ENCODE measurements around the gene PCSK5.

The PCSK5 gene

DNA sequence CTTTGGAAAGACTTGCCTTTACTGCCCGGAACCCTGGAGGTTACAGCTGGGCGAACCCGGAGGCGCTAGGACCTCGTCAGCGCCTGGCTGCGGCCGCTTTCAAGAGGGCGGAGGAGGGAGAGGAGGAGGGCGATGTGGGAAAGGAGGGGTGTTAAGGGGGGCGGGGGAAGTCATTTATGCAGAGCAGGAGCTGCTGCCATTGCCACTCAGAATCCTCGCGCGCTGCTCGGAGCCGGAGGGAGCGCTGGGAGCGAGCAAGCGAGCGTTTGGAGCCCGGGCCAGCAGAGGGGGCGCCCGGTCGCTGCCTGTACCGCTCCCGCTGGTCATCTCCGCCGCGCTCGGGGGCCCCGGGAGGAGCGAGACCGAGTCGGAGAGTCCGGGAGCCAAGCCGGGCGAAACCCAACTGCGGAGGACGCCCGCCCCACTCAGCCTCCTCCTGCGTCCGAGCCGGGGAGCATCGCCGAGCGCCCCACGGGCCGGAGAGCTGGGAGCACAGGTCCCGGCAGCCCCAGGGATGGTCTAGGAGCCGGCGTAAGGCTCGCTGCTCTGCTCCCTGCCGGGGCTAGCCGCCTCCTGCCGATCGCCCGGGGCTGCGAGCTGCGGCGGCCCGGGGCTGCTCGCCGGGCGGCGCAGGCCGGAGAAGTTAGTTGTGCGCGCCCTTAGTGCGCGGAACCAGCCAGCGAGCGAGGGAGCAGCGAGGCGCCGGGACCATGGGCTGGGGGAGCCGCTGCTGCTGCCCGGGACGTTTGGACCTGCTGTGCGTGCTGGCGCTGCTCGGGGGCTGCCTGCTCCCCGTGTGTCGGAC is at the start of gene PCSK5:
Gene PCSK5, plus strand, starts transcription at position 202 of the 805 bp plus-strand sequence. Its CDS starts 509 bp downstream, at position 711.
- TF ChIP-seq, protein P1, sequence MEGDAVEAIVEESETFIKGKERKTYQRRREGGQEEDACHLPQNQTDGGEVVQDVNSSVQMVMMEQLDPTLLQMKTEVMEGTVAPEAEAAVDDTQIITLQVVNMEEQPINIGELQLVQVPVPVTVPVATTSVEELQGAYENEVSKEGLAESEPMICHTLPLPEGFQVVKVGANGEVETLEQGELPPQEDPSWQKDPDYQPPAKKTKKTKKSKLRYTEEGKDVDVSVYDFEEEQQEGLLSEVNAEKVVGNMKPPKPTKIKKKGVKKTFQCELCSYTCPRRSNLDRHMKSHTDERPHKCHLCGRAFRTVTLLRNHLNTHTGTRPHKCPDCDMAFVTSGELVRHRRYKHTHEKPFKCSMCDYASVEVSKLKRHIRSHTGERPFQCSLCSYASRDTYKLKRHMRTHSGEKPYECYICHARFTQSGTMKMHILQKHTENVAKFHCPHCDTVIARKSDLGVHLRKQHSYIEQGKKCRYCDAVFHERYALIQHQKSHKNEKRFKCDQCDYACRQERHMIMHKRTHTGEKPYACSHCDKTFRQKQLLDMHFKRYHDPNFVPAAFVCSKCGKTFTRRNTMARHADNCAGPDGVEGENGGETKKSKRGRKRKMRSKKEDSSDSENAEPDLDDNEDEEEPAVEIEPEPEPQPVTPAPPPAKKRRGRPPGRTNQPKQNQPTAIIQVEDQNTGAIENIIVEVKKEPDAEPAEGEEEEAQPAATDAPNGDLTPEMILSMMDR (IDR thresholded peaks at IDR 0.05; ENCODE audit: extremely low read depth, missing control alignments) = no peak
- peak; percentile 74 for DNase-seq (ENCODE audit: low spot score)

DNA sequence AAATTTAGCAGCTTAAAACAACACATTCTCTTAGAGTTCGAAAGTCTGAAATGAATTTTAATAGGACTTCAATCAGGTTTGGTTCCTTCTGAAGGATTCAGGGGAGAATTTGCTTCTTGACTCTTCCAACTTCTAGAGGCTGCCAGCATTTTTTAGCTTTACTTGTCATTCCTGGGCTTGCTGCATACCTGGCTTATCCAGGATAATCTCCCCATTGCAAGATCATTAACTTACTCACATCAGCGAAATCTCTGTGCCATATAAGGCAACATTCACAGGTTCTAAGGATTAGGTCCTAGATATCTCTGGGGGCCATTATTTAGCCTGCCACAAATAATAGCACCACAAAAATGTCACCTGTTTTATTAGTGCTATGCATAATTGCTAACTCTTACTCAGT is 46.2 kb upstream of the PCSK5 start:
- TF ChIP-seq, protein P1 (IDR thresholded peaks at IDR 0.05; ENCODE audit: extremely low read depth, missing control alignments) = no peak

GRCh38 chr9:75845806-75846205 is 44.7 kb upstream of the PCSK5 start:
- DNase-seq (ENCODE audit: low spot score) = no peak
- TF ChIP-seq, protein P1 (IDR thresholded peaks at IDR 0.05; ENCODE audit: extremely low read depth, missing control alignments) = no peak

More for the DNA sequence above, 46.2 kb upstream of the PCSK5 start:
- no peak for DNase-seq (ENCODE audit: low spot score)

GRCh38 chr9:75847085-75847484 is 43.4 kb upstream of the PCSK5 start:
- no peak for DNase-seq (ENCODE audit: low spot score)
- TF ChIP-seq, protein P1 (IDR thresholded peaks at IDR 0.05; ENCODE audit: extremely low read depth, missing control alignments) = no peak

- TF ChIP-seq, protein P1 (IDR thresholded peaks at IDR 0.05; ENCODE audit: extremely low read depth, missing control alignments) = no peak
- no peak for DNase-seq (ENCODE audit: low spot score)
Measured at GRCh38 chr9:75850459-75851200, 39.8 kb upstream of the PCSK5 start.

DNA sequence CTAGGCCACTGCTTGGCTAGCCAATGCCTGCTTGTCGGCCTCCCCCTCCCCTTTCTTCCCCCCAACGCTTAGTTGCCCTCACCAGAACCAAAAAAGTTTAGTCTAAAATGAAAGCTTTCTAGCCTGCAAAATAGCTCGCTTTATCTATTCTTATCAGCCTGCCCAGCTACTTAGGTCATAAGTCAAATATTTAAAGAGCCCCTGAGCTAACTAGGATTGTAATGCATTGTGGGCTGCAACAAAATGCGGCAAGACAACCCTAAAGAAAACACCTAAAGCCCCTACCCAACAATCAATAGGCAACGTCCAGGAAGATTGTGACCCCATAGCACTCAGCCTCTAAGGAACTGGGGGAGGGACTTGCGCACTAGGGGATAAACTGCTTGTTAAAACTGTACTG is 38.6 kb upstream of the PCSK5 start:
- no peak for DNase-seq (ENCODE audit: low spot score)
- TF ChIP-seq, protein P1 (IDR thresholded peaks at IDR 0.05; ENCODE audit: extremely low read depth, missing control alignments) = no peak

- TF ChIP-seq, protein P1 (IDR thresholded peaks at IDR 0.05; ENCODE audit: extremely low read depth, missing control alignments) = no peak
- DNase-seq (ENCODE audit: low spot score) = no peak
Measured at GRCh38 chr9:75852746-75853145, 37.7 kb upstream of the PCSK5 start.

All from GM20000 (cell line).